Left lung (tissue), 10 donors: ENCODE data around the gene TMX2. TPM values are rescaled to one million over a fixed set of nuclear protein-coding genes. Genes with fewer than 3 reads are reported as not detected.

ENCODE experiments used
- ATAC-seq: fragments of 200-7000 bp; cut with Tn5 transposase; one replicate; pipeline ENCODE4 v1.9.1; 2020; ENCODE audit warnings: moderate library complexity
- DNase-seq, 4 donors: peaks; one replicate each; pipeline ENCODE4 v3.0.0-alpha.2; 2013 to 2020
- H3K27ac ChIP-seq, 2 donors: fragments of 200-600 bp; sonication (generic) in 1 of 2; one replicate each; pipeline versions ENCODE4 v1.5.0 to v1.8.0; 2020 to 2021
- H3K27me3 ChIP-seq, 2 donors: fragments of 200-600 bp; sonication (generic) in 1 of 2; one replicate each; pipeline versions ENCODE4 v1.5.0 to v1.8.0; 2020 to 2021
- H3K36me3 ChIP-seq, 2 donors: fragments of 200-600 bp; sonication (generic) in 1 of 2; one replicate each; pipeline versions ENCODE4 v1.5.0 to v1.8.0; 2020 to 2021
- H3K4me1 ChIP-seq, 2 donors: fragments of 200-600 bp; one replicate each; pipeline ENCODE4 v1.8.0; 2021
- H3K4me3 ChIP-seq, 2 donors: fragments of 200-600 bp; sonication (generic) in 1 of 2; one replicate each; pipeline versions ENCODE4 v1.5.0 to v1.8.0; 2020 to 2021; ENCODE audit warnings: mild to moderate bottlenecking in 1 of 2
- H3K9me3 ChIP-seq, 2 donors: fragments of 200-600 bp; sonication (generic) in 1 of 2; one replicate each; pipeline versions ENCODE4 v1.5.0 to v1.8.0; 2020 to 2021
- intact Hi-C, 2 donors: fragments of 100-400 bp; cut with DNase I; formaldehyde crosslinking; loops; one replicate each; pipeline versions ENCODE4 v1.11.2 to v1.14.2; 2022
- polyA plus RNA-seq, 6 donors: library from polyadenylated mRNA; unstranded; fragments of 120-200 nt; gene quantifications; one replicate each; pipeline ENCODE4 v1.2.1, GENCODE V29; 2013; ENCODE audit not compliant: insufficient read length in 6 of 6
- total RNA-seq, 2 donors: library from RNA; stranded (reverse); fragmentation: NEBNext Ultra II Directional; extraction: Animal tissue kit (Norgen Biotek cat#: 25700); gene quantifications; one replicate each; pipeline ENCODE4 v1.2.1, GENCODE V29; 2021
- TF ChIP-seq, protein P1 (sequence below), 2 donors: fragments of 200-600 bp; sonication (generic) in 1 of 2; IDR thresholded peaks; one replicate each; pipeline versions ENCODE4 v1.5.0 to v1.8.0; 2021; ENCODE audit warnings: antibody characterized with exemption in 2 of 2
- donor health status: DM: no; HTN: yes; CAD: no.
- donor health status: DM: no; HTN: no; CAD: no.

Gene TMX2
- total and polyA plus RNA-seq, 8 donors, result 67.7 to 107 (median 90.4) TPM

DNA sequence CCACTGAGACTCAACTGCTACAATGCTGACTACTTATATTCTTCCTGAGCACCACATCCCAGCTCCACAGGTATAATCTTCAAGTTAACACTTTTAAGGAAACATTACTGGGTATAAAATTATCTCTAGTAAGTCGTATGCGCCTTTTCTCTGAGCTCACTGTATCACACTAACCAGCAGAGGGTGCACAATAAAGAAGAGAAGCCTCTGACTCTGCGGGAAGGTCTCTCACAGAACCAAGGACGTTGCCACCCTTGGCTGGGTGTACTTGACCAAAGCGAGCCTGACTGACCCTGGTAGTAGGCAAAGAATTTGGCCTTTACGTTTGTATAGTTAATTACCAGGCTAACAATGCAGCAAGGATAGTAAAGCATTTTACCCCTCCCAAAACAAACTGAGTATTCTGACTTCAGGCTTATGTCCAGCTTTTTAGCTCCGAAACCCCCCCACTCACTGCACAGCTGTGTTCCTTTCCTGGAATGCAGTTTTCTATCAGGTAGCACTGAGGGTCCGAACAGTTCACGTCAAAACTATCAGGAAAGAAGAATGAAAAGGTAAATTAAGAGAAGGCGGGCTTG lies 39.4 kb downstream of the TMX2 start, which contains the start of gene BTBD18:
TSS of gene BTBD18 (minus strand) at position 144 of the 578 bp plus-strand sequence. CDS start 631 bp downstream, outside the sequence.
- no peaks in the 10 kb centered on the region for H3K36me3 ChIP-seq
- H3K4me3 ChIP-seq, result no peak within 1 kb of the TSS
- DNase-seq, result no peak
- no peaks in the 10 kb centered on the region for H3K9me3 ChIP-seq
- peak within 1 kb of the TSS in 1 of 2 donors; percentile 2 for H3K27ac ChIP-seq
- TF ChIP-seq, protein P1, sequence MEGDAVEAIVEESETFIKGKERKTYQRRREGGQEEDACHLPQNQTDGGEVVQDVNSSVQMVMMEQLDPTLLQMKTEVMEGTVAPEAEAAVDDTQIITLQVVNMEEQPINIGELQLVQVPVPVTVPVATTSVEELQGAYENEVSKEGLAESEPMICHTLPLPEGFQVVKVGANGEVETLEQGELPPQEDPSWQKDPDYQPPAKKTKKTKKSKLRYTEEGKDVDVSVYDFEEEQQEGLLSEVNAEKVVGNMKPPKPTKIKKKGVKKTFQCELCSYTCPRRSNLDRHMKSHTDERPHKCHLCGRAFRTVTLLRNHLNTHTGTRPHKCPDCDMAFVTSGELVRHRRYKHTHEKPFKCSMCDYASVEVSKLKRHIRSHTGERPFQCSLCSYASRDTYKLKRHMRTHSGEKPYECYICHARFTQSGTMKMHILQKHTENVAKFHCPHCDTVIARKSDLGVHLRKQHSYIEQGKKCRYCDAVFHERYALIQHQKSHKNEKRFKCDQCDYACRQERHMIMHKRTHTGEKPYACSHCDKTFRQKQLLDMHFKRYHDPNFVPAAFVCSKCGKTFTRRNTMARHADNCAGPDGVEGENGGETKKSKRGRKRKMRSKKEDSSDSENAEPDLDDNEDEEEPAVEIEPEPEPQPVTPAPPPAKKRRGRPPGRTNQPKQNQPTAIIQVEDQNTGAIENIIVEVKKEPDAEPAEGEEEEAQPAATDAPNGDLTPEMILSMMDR (IDR thresholded peaks at IDR 0.05), result peak; percentile 52 to 53
- intact Hi-C loops, result loop anchor here in 1 of 2 donors (5.0 kb wide), 1 partner anchor 46 kb away; no protein-coding TSS in a partner anchor
- H3K27me3 ChIP-seq, result no peaks in the 10 kb centered on the region
- ATAC-seq, result peak; percentile 94
- H3K4me1 ChIP-seq, result peaks cover 0 to 7% of the 10 kb centered on the region in 2 donors

DNA sequence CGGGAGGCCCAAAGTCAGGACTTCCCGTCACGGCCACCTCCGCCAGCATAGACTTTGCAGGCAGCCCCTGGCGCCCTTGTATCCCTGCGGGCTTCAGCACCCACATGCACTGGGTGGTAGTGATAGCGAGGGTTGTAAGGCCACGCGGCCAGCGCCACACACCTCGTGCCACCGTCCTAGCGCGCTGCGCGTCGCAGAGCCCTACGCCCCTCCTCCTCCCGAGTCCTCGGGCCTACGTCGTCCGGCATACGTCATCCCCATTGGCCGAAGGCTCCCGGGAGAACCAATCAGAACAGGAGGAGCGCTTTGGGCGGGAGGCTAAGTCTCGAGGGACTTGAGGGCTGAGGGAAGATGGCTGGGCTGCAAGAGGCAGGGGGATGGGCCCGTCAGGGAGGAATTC lies 40.6 kb downstream of the TMX2 start:
- no peaks in the 10 kb centered on the region for H3K36me3 ChIP-seq
- DNase-seq (no peak), ATAC-seq (no peak)
- H3K4me3 ChIP-seq, result no peak overlapping the region
- intact Hi-C loops, result loop anchor here in 1 of 2 donors (5.0 kb wide), 1 partner anchor 44 kb away; no protein-coding TSS in a partner anchor
- H3K27me3 ChIP-seq, result no peaks in the 10 kb centered on the region
- TF ChIP-seq, protein P1 (IDR thresholded peaks at IDR 0.05), result no peak
- no peak overlapping the region for H3K27ac ChIP-seq
- peaks cover 0 to 7% of the 10 kb centered on the region in 2 donors for H3K4me1 ChIP-seq
- no peaks in the 10 kb centered on the region for H3K9me3 ChIP-seq

DNA sequence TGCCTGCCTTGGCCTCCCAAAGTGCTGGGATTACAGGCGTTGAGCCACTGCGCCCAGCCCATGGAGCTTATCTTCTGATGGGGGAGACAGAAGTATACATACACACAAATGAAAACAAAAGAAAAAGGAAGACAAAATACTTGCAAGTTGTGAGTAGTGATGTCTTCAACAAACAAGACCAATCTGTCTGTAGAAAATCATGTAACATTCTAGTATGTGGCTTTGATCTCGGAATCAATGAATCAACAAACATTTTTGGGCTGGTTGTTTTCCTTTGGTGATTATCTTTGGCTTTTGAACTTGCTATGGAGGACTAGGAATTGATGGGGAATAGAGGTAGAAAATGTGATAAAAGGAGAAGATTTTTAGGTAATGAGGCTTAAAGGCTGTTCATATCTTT lies 45.8 kb downstream of the TMX2 start:
- intact Hi-C loops, result no loop called here
- no peaks in the 10 kb centered on the region for H3K27me3 ChIP-seq
- no peaks in the 10 kb centered on the region for H3K9me3 ChIP-seq
- H3K27ac ChIP-seq, result no peak overlapping the region
- H3K36me3 ChIP-seq, result no peaks in the 10 kb centered on the region
- ATAC-seq (no peak), DNase-seq (no peak)
- TF ChIP-seq, protein P1 (IDR thresholded peaks at IDR 0.05), result no peak
- H3K4me1 ChIP-seq, result peaks cover 3 to 6% of the 10 kb centered on the region in 2 donors
- no peak overlapping the region for H3K4me3 ChIP-seq

DNA sequence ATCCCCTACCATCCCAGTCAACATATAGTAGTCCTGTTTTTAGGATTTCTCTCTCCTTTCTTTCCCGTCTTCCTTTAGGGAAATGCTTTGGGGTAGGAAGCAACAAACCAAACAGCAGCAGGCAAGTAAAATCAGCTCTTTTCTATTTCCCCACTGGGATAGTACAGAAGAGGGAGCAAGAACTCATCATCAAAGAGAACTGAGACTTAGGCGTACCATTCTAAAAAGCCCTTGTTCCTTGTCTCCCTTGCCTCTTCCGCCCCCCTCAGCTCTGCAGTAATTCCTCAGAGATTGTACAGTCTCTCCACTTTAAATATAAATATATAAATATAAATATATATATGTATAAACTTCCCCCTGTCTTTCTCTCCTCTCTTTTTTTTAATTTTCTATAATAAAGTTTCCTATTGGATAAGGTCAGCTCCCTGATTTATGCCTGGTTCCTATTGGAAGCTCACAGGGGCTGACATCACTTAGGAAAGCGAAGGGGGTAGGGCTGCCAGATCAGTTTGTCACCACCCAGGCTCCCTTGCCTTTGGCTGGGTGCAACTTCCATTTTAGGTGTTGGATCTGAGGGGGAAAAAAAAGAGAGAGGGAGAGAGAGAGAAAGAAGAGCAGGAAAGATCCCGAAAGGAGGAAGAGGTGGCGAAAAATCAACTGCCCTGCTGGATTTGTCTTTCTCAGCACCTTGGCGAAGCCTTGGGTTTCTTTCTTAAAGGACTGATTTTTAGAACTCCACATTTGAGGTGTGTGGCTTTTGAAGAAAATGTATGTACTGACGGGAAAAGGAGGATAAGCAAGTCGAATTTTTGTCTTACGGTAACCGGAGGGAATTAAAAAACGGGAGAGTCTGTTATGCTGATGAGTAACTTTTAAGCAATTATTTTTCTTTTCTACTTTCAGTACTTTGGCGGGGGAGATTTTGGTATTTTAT lies 49.2 kb downstream of the TMX2 start, which contains the start of gene CTNND1:
TSS of gene CTNND1 (plus strand) at position 502 of the 934 bp plus-strand sequence. CDS start 29,677 bp downstream, outside the sequence.
- peak; percentile 97 for ATAC-seq
- no peaks in the 10 kb centered on the region for H3K36me3 ChIP-seq
- no peaks in the 10 kb centered on the region for H3K27me3 ChIP-seq
- no peaks in the 10 kb centered on the region for H3K9me3 ChIP-seq
- H3K27ac ChIP-seq, result peak within 1 kb of the TSS; percentile 88 to 91
- TF ChIP-seq, protein P1 (IDR thresholded peaks at IDR 0.05), result no peak
- peak within 1 kb of the TSS; percentile 52 to 65 for H3K4me3 ChIP-seq
- intact Hi-C loops, result no loop called here
- H3K4me1 ChIP-seq, result peaks cover 15 to 37% of the 10 kb centered on the region in 2 donors
- DNase-seq, result peak in 3 of 4 donors; percentile 90 to 98 (median 94)
